Neural crest cell (in vitro differentiated cells): Measurements from ENCODE around the gene NLGN4X. TPM values are rescaled to one million over a fixed set of nuclear protein-coding genes. Genes with fewer than 3 reads are reported as not detected.
A peak's percentile ranks its signal among the peaks of the same experiment; 100 is the strongest.

Experiments
- DNase-seq: peaks from one replicate; pipeline ENCODE4 v3.0.0; 2021; ENCODE audit warnings: low read depth, mixed read lengths, low spot score
- H3K27ac Mint-ChIP-seq: one replicate; pipeline ENCODE4 v1.8.0; 2021; ENCODE audit warnings: mild to moderate bottlenecking, mixed read lengths; ENCODE audit not compliant: unreplicated experiment
- H3K27me3 Mint-ChIP-seq: 2 replicates; pipeline ENCODE4 v1.8.0; 2021; ENCODE audit warnings: low read depth, mild to moderate bottlenecking, mixed read lengths
- H3K36me3 Mint-ChIP-seq: 2 replicates; pipeline ENCODE4 v1.8.0; 2021; ENCODE audit warnings: low read depth, mild to moderate bottlenecking, mixed read lengths
- H3K4me1 Mint-ChIP-seq: 2 replicates; pipeline ENCODE4 v1.8.0; 2021; ENCODE audit warnings: mixed read lengths
- H3K4me3 Mint-ChIP-seq: one replicate; pipeline ENCODE4 v1.8.0; 2021; ENCODE audit warnings: mild to moderate bottlenecking, mixed read lengths
- H3K9me3 Mint-ChIP-seq: 2 replicates; pipeline ENCODE4 v1.8.0; 2021; ENCODE audit warnings: mixed read lengths
- CTCF ChIP-seq: fragments of 200-600 bp; sonication (generic); conservative IDR thresholded peaks from 2 replicates; pipeline ENCODE4 v1.5.0; 2021; ENCODE audit warnings: antibody characterized with exemption, mild to moderate bottlenecking
- total RNA-seq: library from RNA; stranded (reverse); gene quantifications from 2 replicates; pipeline ENCODE4 v1.2.1, GENCODE V29; 2021

The NLGN4X gene
- total RNA-seq, 1 donor from 2014 or later = 57.8 TPM

GRCh38 chrX:6163721-6164120 is 64.9 kb downstream of the NLGN4X start:
- Mint-ChIP-seq H3K27ac (no peak overlapping the region), H3K4me1 (peaks cover 19% of the 10 kb centered on the region), H3K27me3 (no peaks in the 10 kb centered on the region), H3K9me3 (peaks cover 12% of the 10 kb centered on the region), H3K4me3 (no peak overlapping the region), H3K36me3 (peaks cover 28% of the 10 kb centered on the region)
- no peak for DNase-seq
- TF ChIP-seq CTCF = no peak

- no peak for DNase-seq
- no peaks in the 10 kb centered on the region for H3K27me3 Mint-ChIP-seq
- H3K4me1 Mint-ChIP-seq = peaks cover 14% of the 10 kb centered on the region
- H3K4me3 Mint-ChIP-seq = no peak overlapping the region
- peaks cover 43% of the 10 kb centered on the region for H3K36me3 Mint-ChIP-seq
- H3K27ac Mint-ChIP-seq = no peak overlapping the region
- H3K9me3 Mint-ChIP-seq = peaks cover 16% of the 10 kb centered on the region
- TF ChIP-seq CTCF = no peak
These were observed 69.2 kb downstream of the NLGN4X start for GRCh38 chrX:6159468-6159867.

DNA sequence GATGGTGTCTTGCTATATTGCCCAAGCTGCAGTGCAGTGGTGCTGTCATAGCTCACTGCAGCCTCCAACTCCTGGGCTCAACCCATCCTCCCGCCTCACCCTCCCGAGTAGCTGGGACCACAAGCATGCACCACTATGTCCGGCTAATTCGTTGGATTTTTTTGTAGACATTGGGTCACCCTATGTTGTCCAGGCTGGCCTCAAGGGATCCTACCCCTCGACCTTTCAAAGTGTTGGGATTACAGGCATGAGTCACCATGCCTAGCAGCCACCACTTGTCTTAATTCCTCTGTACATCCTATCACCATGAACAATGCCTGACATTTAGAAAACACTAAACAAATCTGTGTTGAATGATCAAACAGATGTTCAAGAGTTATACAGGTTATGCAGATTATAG is 76.7 kb downstream of the NLGN4X start:
- no peak for DNase-seq
- Mint-ChIP-seq H3K36me3 (peaks cover 20% of the 10 kb centered on the region), H3K4me3 (no peak overlapping the region), H3K9me3 (peaks cover 4% of the 10 kb centered on the region), H3K27me3 (peaks cover 3% of the 10 kb centered on the region), H3K4me1 (peaks cover 39% of the 10 kb centered on the region), H3K27ac (peak overlapping the region; percentile 40)
- no peak for TF ChIP-seq CTCF

- peak overlapping the region; percentile 70 for H3K27ac Mint-ChIP-seq
- DNase-seq = no peak
- H3K4me1 Mint-ChIP-seq = peaks cover 35% of the 10 kb centered on the region
- peaks cover 23% of the 10 kb centered on the region for H3K36me3 Mint-ChIP-seq
- H3K27me3 Mint-ChIP-seq = peaks cover 3% of the 10 kb centered on the region
- peaks cover 4% of the 10 kb centered on the region for H3K9me3 Mint-ChIP-seq
- no peak for TF ChIP-seq CTCF
- peak overlapping the region; percentile 1 for H3K4me3 Mint-ChIP-seq
These were observed 79.4 kb downstream of the NLGN4X start for GRCh38 chrX:6149060-6149872.

- no peak for TF ChIP-seq CTCF
- Mint-ChIP-seq H3K27ac (no peak overlapping the region), H3K4me1 (peaks cover 9% of the 10 kb centered on the region), H3K27me3 (no peaks in the 10 kb centered on the region), H3K9me3 (peaks cover 12% of the 10 kb centered on the region), H3K4me3 (no peak overlapping the region), H3K36me3 (peaks cover 37% of the 10 kb centered on the region)
- DNase-seq = no peak
These were observed 94.4 kb downstream of the NLGN4X start for GRCh38 chrX:6134255-6134654.
